ENCODE data around the gene ECD.

GRCh38 chr10:73163096-73163495 is 4.7 kb downstream of the ECD start:
- no peak for TF ChIP-seq EZH2 (IDR thresholded peaks at IDR 0.05; ENCODE audit: insufficient read depth, poor library complexity, severe bottlenecking)
- TF ChIP-seq EZH2phosphoT487 (IDR thresholded peaks at IDR 0.05; ENCODE audit: insufficient read depth, low read depth) = no peak

All from GM23248 (cell line).